SIG-M5 (cell line): ENCODE measurements around the gene THAP7.
"Not testable (repeated sequence)": the region's sequence is repeated elsewhere in the genome, so short reads cannot be mapped to it uniquely, and the experiment has no call there.

Source experiments
- DNase-seq: peaks from one replicate; lab custom pipeline; 2025; lab: John Stamatoyannopoulos, UW

Gene THAP7

DNA sequence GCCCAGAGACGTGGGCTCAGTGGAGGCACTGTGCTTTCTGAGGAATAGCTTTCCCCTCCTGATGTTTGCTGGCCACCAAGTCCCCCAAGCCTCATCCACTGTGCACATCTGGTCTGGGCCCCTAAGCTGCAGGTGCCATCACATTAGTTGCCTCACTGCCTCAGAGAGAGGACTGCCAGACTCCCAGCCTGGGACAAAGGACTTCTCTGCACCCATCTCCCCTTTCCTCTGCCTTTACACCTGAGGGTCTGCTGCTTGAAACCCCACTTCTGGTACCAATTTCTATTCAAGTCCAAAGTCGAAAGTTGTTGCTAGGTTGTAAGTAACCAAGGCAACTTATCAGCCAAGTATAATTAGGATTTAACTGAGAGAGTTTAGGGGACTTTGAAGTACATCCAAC is 23.5 kb downstream of the THAP7 start:
- no peak for DNase-seq

DNA sequence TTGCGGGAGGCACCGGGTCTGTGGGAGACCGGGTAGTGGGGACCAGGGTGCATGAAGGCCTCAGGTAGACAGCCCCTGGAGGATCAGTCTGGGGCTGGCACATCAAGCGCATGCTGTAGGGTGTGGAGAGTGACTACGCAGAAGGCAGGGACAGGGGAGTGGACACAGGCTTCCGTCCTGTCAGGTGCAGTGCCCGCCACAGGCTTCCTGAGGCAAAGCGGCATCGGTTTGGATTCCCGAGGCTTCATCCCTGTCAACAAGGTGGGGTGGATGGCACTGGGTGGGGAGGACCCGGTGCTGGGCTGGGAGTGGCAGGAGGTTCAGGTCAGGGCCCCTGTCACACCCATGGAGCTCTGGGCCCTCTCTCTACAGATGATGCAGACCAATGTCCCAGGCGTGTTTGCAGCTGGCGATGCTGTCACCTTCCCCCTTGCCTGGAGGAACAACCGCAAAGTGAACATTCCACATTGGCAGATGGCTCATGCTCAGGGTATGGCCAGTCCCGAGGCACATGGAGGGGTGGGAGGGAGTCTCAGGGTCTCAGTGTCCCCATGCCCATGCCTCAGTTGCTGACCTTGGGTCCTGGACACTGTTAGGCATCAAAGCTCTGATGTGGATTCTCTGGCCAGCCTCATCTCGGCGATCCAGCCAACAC is 24.3 kb downstream of the THAP7 start:
- DNase-seq = no peak

DNA sequence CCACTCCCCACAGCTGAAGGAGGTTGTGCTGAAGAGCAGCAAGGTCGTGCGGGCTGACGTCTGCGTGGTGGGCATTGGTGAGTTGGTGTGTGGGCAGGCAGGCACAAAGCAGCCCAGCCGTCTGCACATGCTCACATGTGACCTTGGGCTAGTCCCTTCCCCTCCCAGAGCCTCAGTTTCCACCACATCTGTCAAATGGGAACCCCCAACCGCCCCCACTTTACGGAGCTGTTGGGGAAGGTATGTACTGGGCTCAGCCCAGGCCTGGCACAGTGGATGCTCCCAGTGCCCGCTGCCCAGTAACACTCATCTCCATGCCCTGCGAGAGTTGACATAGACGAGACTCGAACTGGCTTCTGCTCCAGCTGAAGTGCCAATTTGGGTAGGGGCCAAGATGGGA is 24.9 kb downstream of the THAP7 start:
- DNase-seq = no peak

DNA sequence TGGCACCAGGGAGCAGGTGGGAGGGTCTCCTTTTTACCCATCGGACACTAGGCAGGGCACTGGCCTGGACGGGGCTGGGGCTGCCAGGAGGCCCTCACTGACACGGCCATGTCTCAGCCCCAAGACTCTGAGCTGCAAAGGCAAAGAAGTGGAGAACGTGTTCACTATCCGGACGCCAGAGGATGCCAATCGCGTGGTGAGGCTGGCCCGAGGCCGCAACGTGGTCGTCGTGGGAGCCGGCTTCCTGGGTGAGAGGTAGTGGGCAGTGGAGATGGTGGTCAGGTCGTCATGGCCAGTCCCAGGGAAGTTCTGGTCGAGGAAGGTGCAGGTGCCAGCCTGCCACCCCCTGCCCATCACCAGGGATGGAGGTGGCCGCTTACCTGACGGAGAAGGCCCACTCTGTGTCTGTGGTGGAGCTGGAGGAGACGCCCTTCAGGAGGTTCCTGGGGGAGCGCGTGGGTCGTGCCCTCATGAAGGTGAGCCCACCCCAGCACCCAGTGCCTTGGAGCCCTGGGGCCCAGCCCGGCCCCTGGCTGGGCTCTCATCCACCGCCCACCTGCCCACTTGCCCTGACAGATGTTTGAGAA is 25.5 kb downstream of the THAP7 start:
- no peak for DNase-seq

DNA sequence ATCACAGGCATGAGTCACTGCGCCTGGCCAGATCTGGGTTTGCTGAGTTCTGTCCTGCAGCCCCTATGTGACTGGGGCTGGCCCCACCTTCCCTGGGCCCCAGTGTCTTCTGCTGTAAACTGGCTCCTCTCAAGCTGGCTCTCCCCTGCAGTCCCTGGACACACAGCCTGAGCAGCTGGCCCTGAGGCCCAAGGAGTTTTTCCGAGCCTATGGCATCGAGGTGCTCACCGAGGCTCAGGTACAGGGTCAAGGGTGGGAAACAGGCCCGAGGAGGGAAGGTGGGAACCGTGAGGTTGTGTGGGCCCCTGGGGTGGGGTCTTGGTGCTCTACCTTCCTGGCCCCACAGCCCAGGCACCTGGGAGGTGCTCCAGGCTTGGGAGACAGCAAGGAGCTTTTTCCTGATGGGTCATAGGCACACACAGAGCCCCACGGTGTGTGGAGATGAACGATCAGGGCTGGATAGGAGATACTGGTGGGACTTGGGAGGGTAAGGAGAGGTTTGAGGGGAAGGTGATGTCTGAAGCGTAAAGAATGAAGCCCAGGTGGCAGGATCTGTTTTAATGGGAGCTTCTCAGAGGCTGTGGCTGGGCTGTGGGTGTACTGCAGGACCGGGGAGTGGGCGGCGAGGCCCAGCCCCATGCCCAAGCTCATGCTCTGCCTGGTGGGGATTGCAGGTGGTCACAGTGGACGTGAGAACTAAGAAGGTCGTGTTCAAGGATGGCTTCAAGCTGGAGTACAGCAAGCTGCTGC is 26.2 kb downstream of the THAP7 start:
- DNase-seq = no peak

DNA sequence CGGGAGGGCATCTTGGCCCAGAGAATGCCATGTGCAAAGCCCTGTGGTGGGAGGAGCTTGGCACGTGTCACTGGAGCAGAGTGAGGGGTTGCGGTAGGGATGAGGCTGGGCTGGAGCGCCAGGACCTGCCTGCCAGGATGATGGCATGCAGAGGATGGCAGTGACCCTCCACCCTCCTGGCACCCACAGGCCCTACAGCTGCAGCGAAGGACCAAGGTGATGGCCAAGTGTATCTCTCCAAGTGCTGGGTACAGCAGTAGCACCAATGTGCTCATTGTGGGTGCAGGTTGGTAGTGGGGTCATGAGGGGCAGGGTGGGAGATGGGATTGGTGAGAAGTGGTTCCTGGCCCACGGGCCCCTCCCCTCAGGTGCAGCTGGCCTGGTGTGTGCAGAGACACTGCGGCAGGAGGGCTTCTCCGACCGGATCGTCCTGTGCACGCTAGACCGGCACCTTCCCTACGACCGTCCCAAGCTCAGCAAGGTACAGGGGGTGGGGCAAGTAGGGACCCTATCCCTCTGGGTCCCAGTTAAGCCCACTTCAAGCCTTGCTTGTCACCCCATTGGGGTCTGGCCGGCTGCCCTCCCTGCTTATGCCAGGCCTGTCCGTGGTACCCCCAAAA is 27.5 kb downstream of the THAP7 start:
- no peak for DNase-seq

DNA sequence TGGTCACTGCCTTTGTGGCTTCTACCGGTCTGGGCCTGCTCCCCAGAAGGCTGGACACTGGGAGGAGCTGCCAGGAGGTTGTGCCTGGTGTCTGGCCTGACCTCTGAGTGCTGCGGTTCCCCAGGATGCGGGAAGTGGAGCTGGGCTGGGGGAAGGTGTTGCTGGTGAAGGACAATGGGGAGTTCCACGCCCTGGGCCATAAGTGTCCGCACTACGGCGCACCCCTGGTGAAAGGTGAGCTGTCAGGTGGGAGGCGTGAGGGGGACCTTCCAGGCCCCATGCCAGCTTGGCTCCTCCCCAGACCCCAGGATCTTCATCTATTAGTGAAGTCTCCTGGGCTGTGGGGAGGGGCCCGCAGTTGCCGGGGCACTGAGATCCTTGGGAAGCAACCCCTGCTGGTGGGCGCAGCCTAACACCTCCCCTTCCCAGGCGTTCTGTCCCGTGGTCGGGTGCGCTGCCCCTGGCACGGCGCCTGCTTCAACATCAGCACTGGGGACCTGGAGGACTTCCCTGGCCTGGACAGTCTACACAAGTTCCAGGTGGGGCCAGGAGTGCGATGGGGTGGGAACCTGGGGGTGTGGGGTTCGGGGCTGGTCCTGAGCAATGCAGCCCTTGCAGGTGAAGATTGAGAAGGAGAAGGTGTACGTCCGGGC is 28.2 kb downstream of the THAP7 start:
- no peak for DNase-seq

DNA sequence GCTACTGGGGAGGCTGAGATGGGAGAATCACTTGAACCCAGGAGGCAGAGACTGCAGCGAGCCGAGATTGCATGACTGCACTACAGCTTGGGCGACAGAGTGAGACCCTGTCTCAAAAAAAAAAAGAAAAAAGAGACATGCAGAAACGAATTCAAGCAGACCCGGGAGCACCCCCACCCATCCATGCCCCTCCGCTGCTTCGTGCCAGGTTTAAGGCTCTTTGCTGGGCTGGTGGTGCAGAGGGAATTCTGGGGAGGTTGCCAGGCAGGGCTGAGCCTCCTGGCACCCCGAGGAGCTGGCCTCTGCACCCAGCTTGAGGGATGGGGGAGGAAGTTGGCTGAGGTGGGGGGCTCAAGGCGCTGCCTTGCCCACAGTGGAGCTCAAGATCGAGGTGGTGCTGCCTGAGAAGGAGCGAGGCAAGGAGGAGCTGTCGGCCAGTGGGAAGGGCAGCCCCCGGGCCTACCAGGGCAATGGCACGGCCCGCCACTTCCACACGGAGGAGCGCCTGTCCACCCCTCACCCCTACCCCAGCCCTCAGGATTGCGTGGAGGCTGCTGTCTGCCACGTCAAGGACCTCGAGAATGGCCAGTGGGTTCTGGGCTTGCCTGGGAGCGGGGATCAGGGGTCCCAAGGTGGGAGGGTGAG is 28.9 kb downstream of the THAP7 start:
- no peak for DNase-seq

DNA sequence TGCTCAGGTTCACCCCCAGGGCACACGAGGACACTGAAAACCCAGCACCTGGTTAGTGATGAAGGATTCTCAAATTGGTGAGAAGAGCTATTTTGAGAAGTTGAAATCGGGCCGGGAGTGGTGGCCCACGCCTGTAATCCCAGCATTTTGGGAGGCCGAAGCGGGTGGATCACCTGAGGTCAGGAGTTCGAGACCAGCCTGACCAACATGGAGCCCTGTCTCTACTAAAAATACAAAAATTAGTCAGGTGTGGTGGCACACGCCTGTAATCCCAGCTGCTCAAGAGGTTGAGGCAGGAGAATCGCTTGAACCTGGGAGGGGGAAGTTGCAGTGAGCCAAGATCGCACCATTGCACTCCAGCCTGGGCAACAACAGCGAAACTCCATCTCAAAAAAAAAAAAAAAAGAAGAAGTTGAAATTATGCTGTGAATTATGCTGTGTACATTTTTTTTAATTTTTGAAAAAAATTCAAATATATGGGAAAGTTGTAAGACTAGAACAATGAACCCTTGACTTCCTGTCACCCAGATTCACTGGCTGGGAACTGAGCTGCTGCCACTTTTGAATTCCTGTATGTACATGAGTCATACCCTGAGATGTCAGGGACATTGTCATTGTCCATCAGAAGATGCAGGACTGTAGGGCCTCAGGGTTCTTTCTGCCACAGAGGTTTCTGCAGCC is 29.8 kb downstream of the THAP7 start:
- not testable (repeated sequence) for DNase-seq

DNA sequence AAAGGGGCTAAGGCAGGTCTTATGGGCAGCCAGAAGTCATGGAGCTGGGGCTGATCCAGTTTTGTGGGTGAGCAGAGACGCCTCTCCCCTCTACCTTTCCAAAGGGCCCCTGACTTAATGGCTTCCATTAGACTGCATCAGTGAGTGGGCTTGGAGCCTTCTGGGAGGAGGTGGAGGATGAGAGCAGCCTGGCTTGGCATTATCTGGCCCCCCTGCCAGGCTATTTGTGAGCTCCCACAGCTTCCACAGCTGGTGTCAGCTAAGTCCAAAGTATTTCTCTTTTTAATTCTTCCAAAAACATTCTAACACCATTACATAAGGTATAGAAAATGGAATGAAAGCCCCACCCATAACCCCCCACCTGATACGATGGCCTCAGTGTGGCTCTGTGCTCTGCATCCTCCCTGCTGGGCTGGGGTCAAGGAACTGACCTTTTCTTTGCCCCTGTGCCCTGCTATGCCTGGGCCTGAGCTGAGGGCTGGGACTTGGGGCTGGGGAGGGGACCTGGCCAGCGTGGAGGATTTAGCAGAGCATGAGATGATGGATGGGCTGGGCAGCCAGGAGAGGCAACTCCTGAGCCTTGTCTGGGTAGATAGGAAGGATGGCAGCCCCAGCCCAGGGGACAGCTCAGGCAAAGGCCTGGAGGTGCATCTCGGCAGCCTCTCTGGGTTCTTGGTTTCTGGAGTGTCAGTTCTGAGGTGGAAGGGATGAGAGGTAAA is 30.8 kb downstream of the THAP7 start:
- no peak for DNase-seq

DNA sequence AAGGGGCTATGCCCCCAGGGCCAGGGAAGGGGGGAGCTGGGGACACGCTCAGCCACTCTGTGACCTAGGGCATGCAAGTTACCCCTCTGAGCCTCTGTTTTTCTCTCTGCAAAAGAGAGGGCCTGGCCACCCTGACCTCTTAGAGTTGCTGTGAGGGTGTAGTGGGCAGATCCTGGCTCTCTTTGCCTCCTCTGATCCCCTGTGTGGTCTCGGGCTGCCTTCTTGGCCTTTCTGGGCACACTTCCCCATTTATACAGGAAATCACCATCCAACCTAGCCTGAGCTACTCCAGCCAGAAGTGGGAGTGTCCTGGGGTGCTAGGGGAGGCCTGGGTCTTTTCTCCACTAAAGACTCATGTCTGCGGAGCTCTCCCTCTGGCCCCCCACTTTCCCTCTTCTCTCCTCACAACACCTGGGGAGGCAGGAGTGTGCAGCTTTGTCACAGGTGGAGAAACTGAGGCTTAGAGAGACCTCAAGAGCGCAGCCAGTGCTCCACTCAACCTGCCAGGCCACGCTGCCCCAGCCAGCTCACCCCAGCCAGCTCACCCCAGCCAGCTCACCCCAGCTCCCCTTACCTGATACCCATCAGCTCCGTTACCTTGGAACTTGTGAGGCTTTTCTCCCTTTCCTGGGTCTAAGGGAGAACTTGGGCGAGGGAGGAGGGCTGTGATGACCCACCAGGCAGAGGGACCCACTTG is 33.5 kb downstream of the THAP7 start:
- DNase-seq = no peak

DNA sequence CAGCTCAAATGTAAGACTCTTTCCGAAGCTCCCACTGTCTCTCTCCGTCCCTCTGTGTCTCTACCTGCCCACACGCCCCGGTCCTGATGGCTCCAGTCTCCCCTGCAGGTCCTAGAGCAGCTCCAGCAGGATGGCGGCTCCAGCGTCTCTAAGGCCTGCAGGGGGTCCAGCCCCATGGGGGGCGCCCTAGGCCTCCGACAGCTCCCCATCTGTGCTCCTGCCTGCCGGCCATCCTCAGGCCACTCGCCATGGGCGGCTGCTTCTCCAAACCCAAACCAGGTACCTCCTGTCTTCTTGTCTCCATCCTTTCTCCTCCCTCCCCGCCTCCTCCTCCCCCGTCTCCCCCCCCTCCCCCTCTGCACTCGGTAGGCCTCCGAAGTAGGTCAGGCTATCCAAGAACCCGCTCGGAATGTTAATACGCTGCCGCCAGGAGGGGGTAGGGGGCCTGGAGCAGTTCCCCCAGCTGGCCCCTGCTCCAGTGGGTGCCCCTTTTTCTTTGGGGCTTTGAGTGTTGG is 34.2 kb downstream of the THAP7 start:
- no peak for DNase-seq

DNA sequence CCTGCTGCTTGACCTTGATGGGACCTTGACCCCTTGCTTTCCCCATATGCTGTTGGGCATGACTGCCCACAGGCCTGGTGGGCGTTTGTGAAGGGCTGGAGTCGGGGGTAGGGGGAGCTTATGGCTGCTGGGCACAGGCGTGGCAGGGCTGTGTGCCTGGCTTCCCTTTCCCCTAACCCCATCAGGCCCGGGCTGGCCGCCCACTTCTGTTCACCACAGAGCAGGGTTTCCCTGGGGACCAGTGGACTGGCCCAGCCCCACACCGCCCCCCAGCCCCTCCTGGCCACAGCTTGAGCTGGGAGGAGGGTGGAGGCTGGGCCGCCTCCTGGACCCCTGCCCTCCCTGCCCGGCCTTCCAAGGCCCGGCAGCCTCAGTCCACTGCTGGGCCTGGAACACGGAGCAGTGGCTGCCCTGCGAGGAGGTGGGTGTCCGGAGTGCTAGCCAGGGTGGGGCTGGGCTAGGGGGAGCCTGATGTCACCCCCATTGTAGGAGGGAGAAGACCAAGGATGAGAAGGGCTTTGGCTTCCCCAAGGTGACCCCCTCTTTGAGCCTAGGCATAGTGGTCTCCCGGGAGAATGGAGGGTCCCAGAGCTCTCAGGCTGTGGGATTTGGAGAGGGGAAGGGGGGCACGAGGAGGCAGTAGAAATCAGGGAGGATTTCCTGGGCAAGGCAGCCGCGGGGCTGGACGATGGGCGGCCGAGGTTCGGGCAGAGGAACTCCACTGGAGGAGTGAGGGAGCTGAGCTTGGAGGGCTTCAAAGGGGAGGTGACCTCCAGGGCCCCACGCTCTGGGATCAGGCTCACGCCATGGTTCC is 34.8 kb downstream of the THAP7 start, which contains the start of gene AIFM3:
Gene AIFM3, plus strand, starts transcription at position 373 of the 814 bp plus-strand sequence. CDS start 690 bp downstream, outside the sequence.
- no peak for DNase-seq

DNA sequence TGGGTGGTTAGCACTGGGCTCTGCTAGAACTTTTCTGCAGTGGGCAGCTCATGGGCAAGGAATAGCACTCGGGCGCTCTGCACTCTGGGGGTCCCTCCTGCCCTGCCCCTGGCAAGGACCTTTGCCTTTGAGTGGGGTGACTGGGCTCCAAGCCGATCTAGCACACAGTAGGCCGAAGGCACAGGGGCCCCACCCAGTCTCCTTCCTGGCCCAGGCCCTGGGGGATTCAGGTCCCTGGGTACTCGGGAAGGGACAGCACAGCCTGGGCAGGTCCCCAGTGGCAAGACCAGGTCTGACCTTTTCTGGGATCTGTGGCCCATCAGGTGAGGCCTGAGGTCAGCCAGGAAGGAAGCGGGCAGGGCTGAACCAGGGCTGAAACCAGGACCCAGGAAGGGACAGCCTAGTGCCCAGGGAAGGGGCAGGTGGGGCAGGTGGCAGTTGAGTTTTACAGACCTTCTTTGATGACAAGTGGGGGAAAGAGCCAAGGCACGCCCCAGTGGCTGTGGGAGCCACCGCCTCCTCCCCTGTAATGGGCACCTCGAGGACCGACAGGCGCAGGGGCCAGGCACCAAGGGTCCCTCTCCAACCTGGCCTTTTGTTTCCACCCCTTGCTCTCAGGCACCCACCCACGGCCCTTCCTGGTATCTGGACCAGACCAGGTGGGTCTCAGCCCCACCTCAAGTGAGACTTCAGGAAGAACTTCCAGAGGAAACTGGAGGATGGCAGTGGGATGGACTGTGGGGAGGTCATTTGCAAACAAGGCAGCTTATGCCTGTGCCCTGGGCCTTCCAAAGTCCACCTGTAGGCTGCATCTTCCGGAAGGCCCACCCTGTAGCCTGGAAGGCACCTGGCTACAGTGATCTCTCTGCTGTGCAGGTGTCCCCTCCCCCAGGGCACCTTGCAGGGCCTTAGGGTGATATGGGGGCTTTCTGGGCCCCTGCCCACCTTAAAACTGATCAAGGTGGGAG is 35.7 kb downstream of the THAP7 start:
- DNase-seq = no peak

DNA sequence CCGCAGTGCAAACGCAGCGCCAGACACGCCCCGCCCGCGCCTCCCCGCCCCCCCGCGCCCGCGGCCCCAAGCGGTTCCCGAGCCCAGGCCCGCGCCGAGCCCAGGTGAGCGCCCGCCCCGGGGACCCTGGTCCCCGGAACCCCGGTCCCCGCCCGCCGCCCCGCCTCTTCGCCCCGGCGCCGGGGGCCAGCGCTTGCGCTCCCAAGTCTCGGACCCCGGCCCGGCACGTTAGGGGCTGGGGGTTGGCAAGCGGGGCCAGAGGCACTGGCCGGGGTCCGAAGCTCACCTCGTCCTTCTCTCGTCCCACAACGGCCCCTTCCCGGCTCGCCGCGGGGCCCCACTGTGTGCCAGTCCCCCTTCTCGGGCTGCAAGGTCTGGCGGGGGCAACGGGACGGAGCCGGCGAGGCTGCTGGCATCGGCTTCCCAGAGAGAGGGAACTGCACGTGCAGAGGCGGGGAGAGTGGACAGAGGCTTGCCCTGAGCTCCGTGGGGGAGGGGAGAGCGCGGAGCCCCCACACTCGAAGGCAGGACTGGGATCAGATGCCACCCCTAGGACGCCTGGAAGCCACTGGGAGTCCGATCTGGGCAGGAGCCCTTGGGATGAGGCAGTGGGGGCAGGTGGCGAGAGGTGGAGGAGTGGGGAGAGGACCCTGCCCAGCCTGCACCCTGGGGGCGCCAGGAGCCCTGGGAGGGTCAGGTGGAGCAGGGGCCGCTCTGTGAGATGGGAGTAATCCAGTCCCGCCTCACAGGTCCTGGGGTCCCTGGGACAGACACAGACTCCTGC is 36.6 kb downstream of the THAP7 start:
- DNase-seq = no peak

DNA sequence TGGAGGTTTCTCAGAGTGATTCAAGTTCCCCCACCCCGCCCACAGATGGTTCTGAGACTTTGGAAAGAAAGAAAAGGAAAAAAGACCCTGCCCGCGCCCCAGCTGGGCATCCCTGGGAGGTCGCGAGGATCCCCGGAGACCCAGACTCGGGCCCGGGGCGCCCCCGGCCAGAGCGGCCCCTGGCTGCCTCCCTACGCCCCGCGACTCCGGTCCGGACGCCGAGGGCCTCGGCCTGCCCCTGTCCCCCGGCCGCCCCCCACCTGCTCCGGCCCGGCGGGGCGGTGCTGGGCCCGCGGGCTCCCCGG is 37.2 kb downstream of the THAP7 start:
- no peak for DNase-seq
